Fibroblast of lung (primary cell): ENCODE measurements around the gene CLTB. TPM values are rescaled to one million over a fixed set of nuclear protein-coding genes. Genes with fewer than 3 reads are reported as not detected.

Experiments
- DNase-seq, 2 donors: peaks; one replicate each; pipeline versions ENCODE4 v3.0.0 to v3.0.0-alpha.2; 2010; ENCODE audit warnings: low read depth in 2 of 2
- H2AFZ ChIP-seq: 2 replicates; pipeline ENCODE4 v1.5.1; 2012; ENCODE audit warnings: low read length, control low read depth, inconsistent platforms
- H3K27ac ChIP-seq: 2 replicates; pipeline ENCODE4 v1.5.1; 2011; ENCODE audit warnings: low read length, control low read depth; ENCODE audit not compliant: insufficient read depth
- H3K27me3 ChIP-seq: 2 replicates; pipeline ENCODE4 v1.5.1; 2011; ENCODE audit warnings: mild to moderate bottlenecking, low read length; ENCODE audit not compliant: control insufficient read depth, insufficient read depth
- H3K36me3 ChIP-seq: 2 replicates; pipeline ENCODE4 v1.5.1; 2011; ENCODE audit warnings: low read length; ENCODE audit not compliant: control insufficient read depth, insufficient read depth
- H3K4me1 ChIP-seq: 2 replicates; pipeline ENCODE4 v1.5.1; 2011; ENCODE audit warnings: low read length; ENCODE audit not compliant: control insufficient read depth, insufficient read depth; ENCODE audit errors: extremely low read depth
- H3K4me2 ChIP-seq: 2 replicates; pipeline ENCODE4 v1.5.1; 2011; ENCODE audit warnings: low read length, control low read depth; ENCODE audit not compliant: insufficient read depth; ENCODE audit errors: extremely low read depth
- H3K4me3 ChIP-seq, 4 experiments: fragments of 200-600 bp in 1 of 4; sonication (generic) in 1 of 4; replicated peaks in 1 of 4; 2 replicates each; pipeline ENCODE4 v1.5.1; 2011 to 2016; ENCODE audit warnings: low read length in 4 of 4, low read depth in 3 of 4, mild to moderate bottlenecking in 3 of 4, control low read depth in 2 of 4, inconsistent platforms in 1 of 4, mixed read lengths in 1 of 4; ENCODE audit not compliant: insufficient read depth in 1 of 4; ENCODE audit errors: control extremely low read depth in 1 of 4
- H3K79me2 ChIP-seq: 2 replicates; pipeline ENCODE4 v1.5.1; 2012; ENCODE audit warnings: mild to moderate bottlenecking, low read length, inconsistent platforms; ENCODE audit not compliant: control insufficient read depth, insufficient read depth
- H3K9ac ChIP-seq: 2 replicates; pipeline ENCODE4 v1.5.1; 2011; ENCODE audit warnings: mild to moderate bottlenecking, low read length, control low read depth; ENCODE audit not compliant: insufficient read depth
- H3K9me3 ChIP-seq: 2 replicates; pipeline ENCODE4 v1.5.1; 2012; ENCODE audit warnings: low read depth, low read length; ENCODE audit not compliant: control insufficient read depth, insufficient read depth
- H4K20me1 ChIP-seq: 2 replicates; pipeline ENCODE4 v1.5.1; 2011; ENCODE audit warnings: low read length; ENCODE audit not compliant: control insufficient read depth, insufficient read depth; ENCODE audit errors: extremely low read depth
- CTCF ChIP-seq, 2 donors: IDR thresholded peaks in 1 of 2; conservative IDR thresholded peaks in 1 of 2; 1 replicate in 1 of 2; 2 replicates in 1 of 2; pipeline ENCODE4 v1.5.1; 2011 to 2012; ENCODE audit warnings: low read length in 2 of 2, control low read depth in 1 of 2, inconsistent platforms in 1 of 2, low read depth in 1 of 2, mild to moderate bottlenecking in 1 of 2
- EZH2 ChIP-seq: IDR thresholded peaks from 2 replicates; pipeline ENCODE4 v1.5.1; 2012; ENCODE audit warnings: low read length, control low read depth, mild to moderate bottlenecking; ENCODE audit errors: missing control alignments
- polyA plus RNA-seq, 2 donors: library from polyadenylated mRNA; depleted of rRNA in 1 of 2; stranded (reverse) in 1 of 2; unstranded in 1 of 2; fragments of >200 nt; gene quantifications; 2 replicates each; pipeline ENCODE4 v1.2.1, GENCODE V29; 2011 to 2012; ENCODE audit warnings: missing spikeins in 1 of 2
- total RNA-seq: library from RNA; depleted of rRNA; stranded (reverse); fragments of >200 nt; gene quantifications from 2 replicates; pipeline ENCODE4 v1.2.1, GENCODE V29; 2014

Gene CLTB
- total and polyA plus RNA-seq, 2 donors (not counting 1 experiment from before 2014, with no cell fraction given): 90.8 to 94.3 TPM

GRCh38 chr5:176342766-176343458, 73.4 kb downstream of the CLTB start:
- TF ChIP-seq CTCF (conservative IDR thresholded peaks at IDR 0.05 in 1 of 2, IDR thresholded peaks at IDR 0.05 in 1 of 2; ENCODE audit: low read depth in 1 of 2, low read length in 2 of 2) (no peak), EZH2 (no peak)

More at GRCh38 chr5:176342766-176343458, 73.4 kb downstream of the CLTB start:
- Histone ChIP-seq H3K9ac (no peak overlapping the region), H3K36me3 (peaks cover 7% of the 10 kb centered on the region), H4K20me1 (no peaks in the 10 kb centered on the region), H3K4me1 (no peaks in the 10 kb centered on the region), H3K4me2 (no peak overlapping the region), H3K9me3 (no peaks in the 10 kb centered on the region), H3K79me2 (no peaks in the 10 kb centered on the region), H3K4me3 (no peak overlapping the region), H3K27ac (no peak overlapping the region), H2AFZ (no peak overlapping the region), H3K27me3 (no peaks in the 10 kb centered on the region)
- DNase-seq: peak in 1 of 2 donors; percentile 20

Other genes starting within 250 kb of the CLTB start
- 4.4 and 4.6 TPM in 2 replicates for gene SIMC1, start 178.1 kb downstream of the CLTB start, total RNA-seq
- 7.9 and 10.1 TPM in 2 replicates for gene SIMC1, start 178.1 kb downstream of the CLTB start, polyA plus RNA-seq
- gene KIAA1191, start 54.8 kb downstream of the CLTB start, total RNA-seq: 59.1 and 89.5 TPM in 2 replicates
- 101 and 107 TPM in 2 replicates for gene KIAA1191, start 54.8 kb downstream of the CLTB start, polyA plus RNA-seq
- 9.8 and 11.1 TPM in 2 replicates for gene ARL10, start 51.1 kb downstream of the CLTB start, total RNA-seq
- 3.0 and 3.4 TPM in 2 replicates for gene ARL10, start 51.1 kb downstream of the CLTB start, polyA plus RNA-seq
- gene NOP16, start 27.9 kb downstream of the CLTB start, total RNA-seq: 10.3 and 11.1 TPM in 2 replicates
- gene NOP16, start 27.9 kb downstream of the CLTB start, polyA plus RNA-seq: 26.3 and 49.7 TPM in 2 replicates
- gene HIGD2A, start 27.8 kb downstream of the CLTB start, total RNA-seq: 41.6 and 54.7 TPM in 2 replicates
- 77.6 and 94.9 TPM in 2 replicates for gene HIGD2A, start 27.8 kb downstream of the CLTB start, polyA plus RNA-seq
- gene FAF2, start 31.8 kb upstream of the CLTB start, total RNA-seq: 35.4 and 38.5 TPM in 2 replicates
- gene FAF2, start 31.8 kb upstream of the CLTB start, polyA plus RNA-seq: 54.7 and 55.5 TPM in 2 replicates
- gene RNF44, start 120.9 kb upstream of the CLTB start, total RNA-seq: 2.3 and 2.6 TPM in 2 replicates
- 1.4 and 2.4 TPM in 2 replicates for gene RNF44, start 120.9 kb upstream of the CLTB start, polyA plus RNA-seq
- gene CDHR2, start 132.8 kb upstream of the CLTB start, total RNA-seq: under 0.01 TPM in 1 of 2 replicates, not detected in the other
- gene CDHR2, start 132.8 kb upstream of the CLTB start, polyA plus RNA-seq: not detected in 2 replicates
- 4.9 and 6.3 TPM in 2 replicates for gene GPRIN1, start 193.6 kb upstream of the CLTB start, total RNA-seq
- gene GPRIN1, start 193.6 kb upstream of the CLTB start, polyA plus RNA-seq: 1.9 and 5.0 TPM in 2 replicates
- gene SNCB, start 214.0 kb upstream of the CLTB start, total RNA-seq: 0.17 TPM in 1 of 2 replicates, not detected in the other
- 0.22 and 2.3 TPM in 2 replicates for gene SNCB, start 214.0 kb upstream of the CLTB start, polyA plus RNA-seq
- gene EIF4E1B, start 214.1 kb upstream of the CLTB start, total RNA-seq: not detected in 2 replicates
- not detected in 2 replicates for gene EIF4E1B, start 214.1 kb upstream of the CLTB start, polyA plus RNA-seq
- 29.0 and 35.2 TPM in 2 replicates for gene TSPAN17, start 230.9 kb upstream of the CLTB start, total RNA-seq
- gene TSPAN17, start 230.9 kb upstream of the CLTB start, polyA plus RNA-seq: 34.8 and 43.5 TPM in 2 replicates